HUES6 (cell line): ENCODE data around the gene KRTAP4-12.
"Not testable (repeated sequence)": the region's sequence is repeated elsewhere in the genome, so short reads cannot be mapped to it uniquely, and the experiment has no call there.

ENCODE experiments used
- H3K27ac ChIP-seq: 2 replicates; pipeline ENCODE4 v1.7.0; 2013; ENCODE audit warnings: low read depth, mild to moderate bottlenecking, low read length, inconsistent platforms
- H3K27me3 ChIP-seq: 2 replicates; pipeline ENCODE4 v1.6.1; 2013; ENCODE audit warnings: low read length; ENCODE audit not compliant: control insufficient read depth, insufficient read depth
- H3K36me3 ChIP-seq: 2 replicates; pipeline ENCODE4 v1.6.1; 2013; ENCODE audit warnings: low read length; ENCODE audit not compliant: control insufficient read depth, insufficient read depth
- H3K4me1 ChIP-seq: 2 replicates; pipeline ENCODE4 v1.6.1; 2013; ENCODE audit warnings: low read length; ENCODE audit not compliant: control insufficient read depth, insufficient read depth
- H3K4me3 ChIP-seq: 2 replicates; pipeline ENCODE4 v1.5.1; 2013; ENCODE audit warnings: low read depth, low read length
- H3K9ac ChIP-seq: one replicate; pipeline ENCODE4 v1.6.1; 2013; ENCODE audit warnings: mild to moderate bottlenecking, low read length
- H3K9me3 ChIP-seq: 2 replicates; pipeline ENCODE4 v1.6.1; 2013; ENCODE audit warnings: low read depth, low read length; ENCODE audit not compliant: control insufficient read depth, insufficient read depth

The KRTAP4-12 gene

GRCh38 chr17:41148971-41149651 is 25.1 kb upstream of the KRTAP4-12 start:
- not testable (repeated sequence) for H3K27ac ChIP-seq, H3K4me1 ChIP-seq, H3K27me3 ChIP-seq, H3K9ac ChIP-seq, H3K36me3 ChIP-seq, H3K9me3 ChIP-seq, H3K4me3 ChIP-seq

GRCh38 chr17:41147531-41148204 is 23.7 kb upstream of the KRTAP4-12 start:
- H3K9me3 ChIP-seq, result peaks cover 6% of the 10 kb centered on the region
- H3K4me3 ChIP-seq, result no peak overlapping the region
- no peaks in the 10 kb centered on the region; the same call in 1 of the 2 replicates for H3K27me3 ChIP-seq
- H3K9ac ChIP-seq, result no peak overlapping the region
- no peaks in the 10 kb centered on the region for H3K36me3 ChIP-seq
- no peak overlapping the region for H3K27ac ChIP-seq
- no peaks in the 10 kb centered on the region for H3K4me1 ChIP-seq

- Histone ChIP-seq H3K4me3 (no peak overlapping the region), H3K27ac (no peak overlapping the region)
These were observed 21.3 kb upstream of the KRTAP4-12 start for GRCh38 chr17:41145261-41145660.

GRCh38 chr17:41144846-41145245 is 20.9 kb upstream of the KRTAP4-12 start:
- Histone ChIP-seq H3K27me3 (no peaks in the 10 kb centered on the region; the same call in 1 of the 2 replicates), H3K36me3 (no peaks in the 10 kb centered on the region), H3K9ac (no peak overlapping the region), H3K4me1 (no peaks in the 10 kb centered on the region), H3K9me3 (peaks cover 21% of the 10 kb centered on the region), H3K4me3 (no peak overlapping the region), H3K27ac (no peak overlapping the region)

More at GRCh38 chr17:41145261-41145660, 21.3 kb upstream of the KRTAP4-12 start:
- no peaks in the 10 kb centered on the region for H3K4me1 ChIP-seq
- no peaks in the 10 kb centered on the region for H3K36me3 ChIP-seq
- H3K9ac ChIP-seq, result no peak overlapping the region
- H3K27me3 ChIP-seq, result no peaks in the 10 kb centered on the region; the same call in 1 of the 2 replicates
- peaks cover 17% of the 10 kb centered on the region for H3K9me3 ChIP-seq

GRCh38 chr17:41141361-41141760 is 17.4 kb upstream of the KRTAP4-12 start:
- H3K9me3 ChIP-seq, result peaks cover 24% of the 10 kb centered on the region
- H3K9ac ChIP-seq, result no peak overlapping the region
- H3K4me1 ChIP-seq, result no peaks in the 10 kb centered on the region
- H3K27ac ChIP-seq, result no peak overlapping the region
- no peaks in the 10 kb centered on the region for H3K27me3 ChIP-seq
- H3K4me3 ChIP-seq, result no peak overlapping the region
- no peaks in the 10 kb centered on the region for H3K36me3 ChIP-seq

GRCh38 chr17:41140360-41141131 is 16.6 kb upstream of the KRTAP4-12 start, which contains the start of gene KRTAP4-6:
TSS of gene KRTAP4-6 (minus strand) at chr17:41140544. CDS start at chr17:41140487, 57 bp downstream.
- Histone ChIP-seq H3K27me3 (no peaks in the 10 kb centered on the region), H3K36me3 (no peaks in the 10 kb centered on the region), H3K4me3 (no peak within 1 kb of the TSS), H3K27ac (no peak within 1 kb of the TSS), H3K4me1 (no peaks in the 10 kb centered on the region), H3K9ac (no peak within 1 kb of the TSS), H3K9me3 (peaks cover 24% of the 10 kb centered on the region)

- H3K9me3 ChIP-seq, result peaks cover 24% of the 10 kb centered on the region
- H3K27ac ChIP-seq, H3K9ac ChIP-seq, H3K27me3 ChIP-seq, H3K36me3 ChIP-seq, H3K4me1 ChIP-seq, H3K4me3 ChIP-seq: not testable (repeated sequence)
These were observed 15.9 kb upstream of the KRTAP4-12 start for GRCh38 chr17:41139865-41140264.

- Histone ChIP-seq H3K9me3 (no peaks in the 10 kb centered on the region), H3K4me1 (no peaks in the 10 kb centered on the region), H3K4me3 (no peak overlapping the region), H3K27ac (no peak overlapping the region), H3K27me3 (no peaks in the 10 kb centered on the region), H3K9ac (no peak overlapping the region), H3K36me3 (no peaks in the 10 kb centered on the region)
These were observed 10.1 kb upstream of the KRTAP4-12 start for GRCh38 chr17:41133880-41134735.

GRCh38 chr17:41131979-41132378 is 8.0 kb upstream of the KRTAP4-12 start:
- Histone ChIP-seq H3K36me3 (no peaks in the 10 kb centered on the region), H3K9ac (no peak overlapping the region), H3K27ac (no peak overlapping the region), H3K4me1 (no peaks in the 10 kb centered on the region), H3K4me3 (no peak overlapping the region), H3K9me3 (no peaks in the 10 kb centered on the region), H3K27me3 (no peaks in the 10 kb centered on the region)

GRCh38 chr17:41127371-41127770 is 3.4 kb upstream of the KRTAP4-12 start:
- H3K9me3 ChIP-seq, result no peaks in the 10 kb centered on the region
- H3K27ac ChIP-seq, result no peak overlapping the region
- H3K27me3 ChIP-seq, result no peaks in the 10 kb centered on the region
- no peaks in the 10 kb centered on the region for H3K4me1 ChIP-seq
- no peaks in the 10 kb centered on the region for H3K36me3 ChIP-seq
- no peak overlapping the region for H3K4me3 ChIP-seq
- no peak overlapping the region for H3K9ac ChIP-seq
